Endothelial cell of umbilical vein (primary cell): Measurements from ENCODE around the gene MYH14. TPM values are rescaled to one million over a fixed set of nuclear protein-coding genes. Genes with fewer than 3 reads are reported as not detected.

ENCODE experiments used
- BruUV-seq: library from RNA; stranded (reverse); fragments of 400-500 nt; replicated peaks from 2 replicates; lab custom pipeline; 2021; lab: Mats Ljungman, UMichigan
- CTCF ChIA-PET: fragments of 300-600, 350-600 bp; sonication (Branson Sonifier 250); formaldehyde crosslinking; loops from one replicate; lab custom pipeline; 2021; ENCODE audit warnings: antibody characterized with exemption, inconsistent platforms; lab: Charles Lee
- POLR2A ChIA-PET: fragments of 300-600, 350-600 bp; sonication (Branson Sonifier 250); formaldehyde crosslinking; loops from one replicate; lab custom pipeline; 2021; ENCODE audit warnings: antibody characterized with exemption, inconsistent platforms; lab: Charles Lee
- DNase-seq: peaks from one replicate; pipeline ENCODE4 v3.0.0-alpha.2; 2011; ENCODE audit warnings: low read depth, low spot score
- FAIRE-seq: peaks from 2 replicates; lab custom pipeline; 2011; peaks lifted over from hg19 to GRCh38; lab: Jason Lieb, UNC
- H2AFZ ChIP-seq: 2 replicates; pipeline ENCODE4 v1.6.0; 2012; ENCODE audit warnings: low read depth, low read length, control low read depth, inconsistent platforms
- H3K27ac ChIP-seq: 2 replicates; pipeline ENCODE4 v1.5.1; 2011; ENCODE audit warnings: low read depth, mild to moderate bottlenecking, control low read depth, low read length, moderate library complexity; ENCODE audit not compliant: insufficient read depth
- H3K27me3 ChIP-seq, 2 experiments: 2 replicates each; pipeline versions ENCODE4 v1.6.0 to v1.6.1; 2011; ENCODE audit warnings: low read length in 2 of 2, mixed read lengths in 1 of 2; ENCODE audit not compliant: control insufficient read depth in 2 of 2, insufficient read depth in 2 of 2
- H3K36me3 ChIP-seq, 2 experiments: 2 replicates in 1 of 2; 3 replicates in 1 of 2; pipeline ENCODE4 v1.5.1; 2011; ENCODE audit warnings: low read length in 2 of 2, mild to moderate bottlenecking in 1 of 2, moderate library complexity in 1 of 2; ENCODE audit not compliant: control insufficient read depth in 2 of 2, insufficient read depth in 2 of 2; ENCODE audit errors: extremely low read depth in 1 of 2
- H3K4me1 ChIP-seq: 3 replicates; pipeline ENCODE4 v1.5.1; 2011; ENCODE audit warnings: mild to moderate bottlenecking, low read length; ENCODE audit not compliant: control insufficient read depth, insufficient read depth; ENCODE audit errors: extremely low read depth
- H3K4me2 ChIP-seq: 2 replicates; pipeline ENCODE4 v1.6.1; 2011; ENCODE audit warnings: low read length, control low read depth, mixed read lengths; ENCODE audit not compliant: insufficient read depth
- H3K4me3 ChIP-seq, 3 experiments: fragments of 200-600 bp in 1 of 3; sonication (generic), shearing (Covaris generic) in 1 of 3; replicated peaks in 1 of 3; 2 replicates each; pipeline ENCODE4 v1.5.1; 2011 to 2016; ENCODE audit warnings: control low read depth in 3 of 3, low read length in 3 of 3, mild to moderate bottlenecking in 2 of 3, inconsistent platforms in 1 of 3, low read depth in 1 of 3, moderate library complexity in 1 of 3; ENCODE audit not compliant: insufficient read depth in 1 of 3
- H3K79me2 ChIP-seq: 2 replicates; pipeline ENCODE4 v1.6.0; 2012; ENCODE audit warnings: low read length, inconsistent platforms; ENCODE audit not compliant: control insufficient read depth, insufficient read depth
- H3K9ac ChIP-seq: replicated peaks from 2 replicates; pipeline ENCODE3; 2011; ENCODE audit warnings: low read length, control low read depth; ENCODE audit not compliant: insufficient read depth; ENCODE audit errors: extremely low read depth
- H3K9me1 ChIP-seq: replicated peaks from 3 replicates; pipeline ENCODE4 v1.6.0; 2011; ENCODE audit warnings: mild to moderate bottlenecking, low read length; ENCODE audit not compliant: control insufficient read depth, insufficient read depth; ENCODE audit errors: extremely low read depth
- H3K9me3 ChIP-seq: replicated peaks from 2 replicates; pipeline ENCODE4 v1.5.1; 2012; ENCODE audit warnings: low read length, inconsistent platforms; ENCODE audit not compliant: control insufficient read depth, insufficient read depth
- H4K20me1 ChIP-seq: replicated peaks from 2 replicates; pipeline ENCODE3; 2011; ENCODE audit warnings: mild to moderate bottlenecking, low read length; ENCODE audit not compliant: control insufficient read depth, insufficient read depth; ENCODE audit errors: extremely low read depth
- EZH2 ChIP-seq: IDR thresholded peaks from 2 replicates; pipeline ENCODE4 v1.6.1; 2012; ENCODE audit warnings: borderline replicate concordance, low read depth, mild to moderate bottlenecking, moderate library complexity, low read length, inconsistent platforms; ENCODE audit not compliant: severe bottlenecking
- FOS ChIP-seq: IDR thresholded peaks from 2 replicates; pipeline ENCODE4 v1.6.1; 2011; ENCODE audit warnings: mild to moderate bottlenecking, low read length, moderate library complexity, borderline replicate concordance; ENCODE audit not compliant: insufficient read depth
- GATA2 ChIP-seq: IDR thresholded peaks from 2 replicates; pipeline ENCODE4 v1.7.0; 2011; ENCODE audit warnings: low read depth, mild to moderate bottlenecking, moderate library complexity, mixed read lengths, low read length; ENCODE audit not compliant: insufficient read length, insufficient read depth
- JUN ChIP-seq: IDR thresholded peaks from 2 replicates; pipeline ENCODE4 v1.6.1; 2011; ENCODE audit warnings: borderline replicate concordance, low read depth; ENCODE audit not compliant: insufficient read length, insufficient read depth
- MAX ChIP-seq: IDR thresholded peaks from 2 replicates; pipeline ENCODE4 v1.6.1; 2011; ENCODE audit not compliant: insufficient read depth, insufficient read length
- MYC ChIP-seq: IDR thresholded peaks from one replicate; pipeline ENCODE4 v1.6.1; 2011; ENCODE audit warnings: mild to moderate bottlenecking, low read depth, low read length
- POLR2A ChIP-seq: IDR thresholded peaks from 2 replicates; pipeline ENCODE4 v1.6.1; 2012; ENCODE audit warnings: low read depth, mild to moderate bottlenecking, control low read depth, low read length
- POLR2AphosphoS5 ChIP-seq: IDR thresholded peaks from 2 replicates; pipeline ENCODE4 v1.6.1; 2012; ENCODE audit warnings: low read depth, mild to moderate bottlenecking, control low read depth, low read length, moderate library complexity; ENCODE audit not compliant: insufficient read depth
- dilution Hi-C: fragments of 300-500 bp; cut with MboI; formaldehyde crosslinking; loops from one replicate; pipeline ENCODE4 v1.15.0; 2019; ENCODE audit warnings: low sequenced_read_pairs; ENCODE audit not compliant: extremely low pct_ligation_motif_present
- intact Hi-C: fragments of 100-400 bp; cut with micrococcal nuclease; formaldehyde crosslinking; loops from one replicate; pipeline ENCODE4 v1.10.0; 2022
- polyA plus RNA-seq, 4 experiments: library from polyadenylated mRNA; depleted of rRNA in 3 of 4; stranded (reverse) in 3 of 4; unstranded in 1 of 4; fragments of >200 nt; gene quantifications; 2 replicates each; pipeline versions ENCODE4 v1.2.1 to v1.2.3, GENCODE V29; 2011 to 2012; ENCODE audit warnings: missing spikeins in 1 of 4
- total RNA-seq: library from RNA; stranded (reverse); gene quantifications from 2 replicates; pipeline ENCODE4 v1.2.3, GENCODE V29; 2021
- TF ChIP-seq, protein P1 (sequence below), 2 donors: IDR thresholded peaks; 1 replicate in 1 of 2; 2 replicates in 1 of 2; pipeline ENCODE4 v1.5.1; 2011; ENCODE audit warnings: low read length in 2 of 2, mild to moderate bottlenecking in 2 of 2, moderate library complexity in 2 of 2, control low read depth in 1 of 2, inconsistent platforms in 1 of 2, low read depth in 1 of 2; ENCODE audit not compliant: insufficient read depth in 1 of 2; ENCODE audit errors: extremely low read depth in 1 of 2

MYH14 gene
- total and polyA plus RNA-seq, 2 donors (not counting 3 experiments of a cell fraction or from before 2014, with no cell fraction given), result 0.13 TPM; not detected in 1

GRCh38 chr19:50232600-50232999 lies 29.2 kb downstream of the MYH14 start:
- no peak overlapping the region for H3K9ac ChIP-seq
- H3K4me1 ChIP-seq, result no peaks in the 10 kb centered on the region
- DNase-seq, result no peak
- no peak for FAIRE-seq
- POLR2A ChIA-PET, result no interaction called here
- H3K4me3 ChIP-seq, result no peak overlapping the region
- H3K9me3 ChIP-seq, result no peaks in the 10 kb centered on the region
- H2AFZ ChIP-seq, result no peak overlapping the region
- H3K4me2 ChIP-seq, result no peak overlapping the region
- no peaks in the 10 kb centered on the region for H3K27me3 ChIP-seq
- H3K79me2 ChIP-seq, result no peaks in the 10 kb centered on the region
- intact Hi-C loops (no loop called here), dilution Hi-C loops (no loop called here)
- no peak for TF ChIP-seq JUN
- no peaks in the 10 kb centered on the region for H3K36me3 ChIP-seq
- BruUV-seq, result no TSS peak
- H4K20me1 ChIP-seq, result no peaks in the 10 kb centered on the region
- no peaks in the 10 kb centered on the region for H3K9me1 ChIP-seq
- no peak overlapping the region for H3K27ac ChIP-seq
- CTCF ChIA-PET, result interaction anchor here (1.0 kb wide), 1 partner anchor 20 kb away, joined by 3 read pairs; no protein-coding TSS in a partner anchor

- H3K36me3 ChIP-seq, result no peaks in the 10 kb centered on the region
- FAIRE-seq, result no peak
- H3K4me3 ChIP-seq, result no peak overlapping the region
- dilution Hi-C loops (no loop called here), intact Hi-C loops (no loop called here)
- no peak overlapping the region for H3K27ac ChIP-seq
- TF ChIP-seq POLR2AphosphoS5 (no peak), GATA2 (no peak), EZH2 (no peak), MAX (no peak), JUN (no peak), FOS (no peak), MYC (no peak), POLR2A (no peak)
- TF ChIP-seq, protein P1, sequence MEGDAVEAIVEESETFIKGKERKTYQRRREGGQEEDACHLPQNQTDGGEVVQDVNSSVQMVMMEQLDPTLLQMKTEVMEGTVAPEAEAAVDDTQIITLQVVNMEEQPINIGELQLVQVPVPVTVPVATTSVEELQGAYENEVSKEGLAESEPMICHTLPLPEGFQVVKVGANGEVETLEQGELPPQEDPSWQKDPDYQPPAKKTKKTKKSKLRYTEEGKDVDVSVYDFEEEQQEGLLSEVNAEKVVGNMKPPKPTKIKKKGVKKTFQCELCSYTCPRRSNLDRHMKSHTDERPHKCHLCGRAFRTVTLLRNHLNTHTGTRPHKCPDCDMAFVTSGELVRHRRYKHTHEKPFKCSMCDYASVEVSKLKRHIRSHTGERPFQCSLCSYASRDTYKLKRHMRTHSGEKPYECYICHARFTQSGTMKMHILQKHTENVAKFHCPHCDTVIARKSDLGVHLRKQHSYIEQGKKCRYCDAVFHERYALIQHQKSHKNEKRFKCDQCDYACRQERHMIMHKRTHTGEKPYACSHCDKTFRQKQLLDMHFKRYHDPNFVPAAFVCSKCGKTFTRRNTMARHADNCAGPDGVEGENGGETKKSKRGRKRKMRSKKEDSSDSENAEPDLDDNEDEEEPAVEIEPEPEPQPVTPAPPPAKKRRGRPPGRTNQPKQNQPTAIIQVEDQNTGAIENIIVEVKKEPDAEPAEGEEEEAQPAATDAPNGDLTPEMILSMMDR (IDR thresholded peaks at IDR 0.05; ENCODE audit: extremely low read depth in 1 of 2, insufficient read depth in 1 of 2, low read depth in 1 of 2, low read length in 2 of 2), result no peak
- BruUV-seq, result no TSS peak
- no peaks in the 10 kb centered on the region for H3K9me3 ChIP-seq
- no peak overlapping the region for H3K4me2 ChIP-seq
- no peaks in the 10 kb centered on the region for H3K4me1 ChIP-seq
- H3K27me3 ChIP-seq, result no peaks in the 10 kb centered on the region
- ChIA-PET POLR2A (no interaction called here), CTCF (interaction anchor here (0.8 to 1.0 kb wide), 2 partner anchors 12 to 19 kb away, joined by 3 read pairs; no protein-coding TSS in a partner anchor)
- no peak overlapping the region for H2AFZ ChIP-seq
- no peaks in the 10 kb centered on the region for H3K9me1 ChIP-seq
- no peaks in the 10 kb centered on the region for H3K79me2 ChIP-seq
- no peak overlapping the region for H3K9ac ChIP-seq
- no peak for DNase-seq
- H4K20me1 ChIP-seq, result no peaks in the 10 kb centered on the region
Measured at GRCh38 chr19:50233308-50233910, 30.0 kb downstream of the MYH14 start.
